Endometrial microvascular endothelial cells (primary cell): ENCODE data around the gene GFOD1. TPM values are rescaled to one million over a fixed set of nuclear protein-coding genes. Genes with fewer than 3 reads are reported as not detected.

Source experiments
- in situ Hi-C: cut with HindIII; loops from 2 replicates; pipeline ENCODE4 v1.10.0; 2017; ENCODE audit warnings: low sequenced_read_pairs, low pct_unique_long_range_greater_than_20kb; ENCODE audit errors: inconsistent ontology term
- total RNA-seq: library from RNA; depleted of rRNA; stranded (reverse); fragments of >200 nt; gene quantifications from one replicate; pipeline ENCODE4 v1.2.3, GENCODE V29; 2015; ENCODE audit errors: inconsistent ontology term

The GFOD1 gene
- total RNA-seq, 1 donor from 2014 or later: 27.7 TPM

- in situ Hi-C loops: no loop called here
Measured at GRCh38 chr6:13319891-13320564, 167.4 kb downstream of the GFOD1 start.

GRCh38 chr6:13318821-13319220 is 168.6 kb downstream of the GFOD1 start:
- in situ Hi-C loops: no loop called here

GRCh38 chr6:13315896-13316295 is 171.5 kb downstream of the GFOD1 start:
- in situ Hi-C loops: no loop called here

GRCh38 chr6:13314806-13315205 is 172.6 kb downstream of the GFOD1 start:
- in situ Hi-C loops: no loop called here

GRCh38 chr6:13311155-13311554 is 176.2 kb downstream of the GFOD1 start:
- in situ Hi-C loops: no loop called here

GRCh38 chr6:13308332-13308731 is 179.1 kb downstream of the GFOD1 start:
- in situ Hi-C loops: no loop called here

Other genes starting within 250 kb of the GFOD1 start
- 10.3 TPM for gene TBC1D7, start 159.1 kb downstream of the GFOD1 start, total RNA-seq
- 7.0 TPM for gene SIRT5, start 87.0 kb upstream of the GFOD1 start, total RNA-seq
- 83.3 TPM for gene NOL7, start 127.7 kb upstream of the GFOD1 start, total RNA-seq
- 26.0 TPM for gene RANBP9, start 224.2 kb upstream of the GFOD1 start, total RNA-seq